ENCODE results near the gene MOCOS.

DNA sequence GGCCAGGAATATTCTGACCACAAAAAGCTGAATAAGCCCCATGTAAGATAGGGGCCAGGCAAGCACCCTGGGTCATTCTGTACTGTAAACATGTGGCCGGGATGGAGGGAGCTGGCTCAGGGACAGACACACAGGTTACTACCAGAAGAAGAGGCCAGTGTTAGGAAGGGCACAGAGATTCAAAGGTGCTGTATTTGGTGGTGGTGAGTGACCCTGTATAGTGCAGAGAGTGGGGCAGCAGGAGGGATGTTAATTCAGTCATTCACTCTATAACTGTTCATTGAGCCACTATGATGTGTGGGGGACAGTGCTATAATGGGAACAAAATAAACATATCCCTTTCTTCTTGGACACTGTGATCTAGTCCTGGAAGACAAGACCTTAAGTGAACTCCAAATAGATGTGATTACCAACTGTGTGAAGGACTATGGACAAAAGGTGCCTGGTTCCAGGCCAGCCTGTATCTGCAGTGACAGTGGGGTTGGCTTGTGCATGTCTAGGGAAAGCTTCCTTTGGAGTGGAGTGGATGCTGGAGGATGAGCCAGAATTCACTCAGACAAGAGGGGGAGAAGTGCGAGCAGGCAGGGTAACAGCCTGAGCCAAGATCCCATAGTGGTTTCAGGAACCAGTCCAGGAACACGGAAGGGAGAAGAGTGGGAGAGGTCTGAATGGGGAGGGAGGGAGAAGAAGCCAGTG, 8.3 kb downstream of the MOCOS start:
- TF ChIP-seq EZH2phosphoT487 (IDR thresholded peaks at IDR 0.05; ENCODE audit: borderline replicate concordance, low read depth, low read length): no peak
- TF ChIP-seq, protein P1, sequence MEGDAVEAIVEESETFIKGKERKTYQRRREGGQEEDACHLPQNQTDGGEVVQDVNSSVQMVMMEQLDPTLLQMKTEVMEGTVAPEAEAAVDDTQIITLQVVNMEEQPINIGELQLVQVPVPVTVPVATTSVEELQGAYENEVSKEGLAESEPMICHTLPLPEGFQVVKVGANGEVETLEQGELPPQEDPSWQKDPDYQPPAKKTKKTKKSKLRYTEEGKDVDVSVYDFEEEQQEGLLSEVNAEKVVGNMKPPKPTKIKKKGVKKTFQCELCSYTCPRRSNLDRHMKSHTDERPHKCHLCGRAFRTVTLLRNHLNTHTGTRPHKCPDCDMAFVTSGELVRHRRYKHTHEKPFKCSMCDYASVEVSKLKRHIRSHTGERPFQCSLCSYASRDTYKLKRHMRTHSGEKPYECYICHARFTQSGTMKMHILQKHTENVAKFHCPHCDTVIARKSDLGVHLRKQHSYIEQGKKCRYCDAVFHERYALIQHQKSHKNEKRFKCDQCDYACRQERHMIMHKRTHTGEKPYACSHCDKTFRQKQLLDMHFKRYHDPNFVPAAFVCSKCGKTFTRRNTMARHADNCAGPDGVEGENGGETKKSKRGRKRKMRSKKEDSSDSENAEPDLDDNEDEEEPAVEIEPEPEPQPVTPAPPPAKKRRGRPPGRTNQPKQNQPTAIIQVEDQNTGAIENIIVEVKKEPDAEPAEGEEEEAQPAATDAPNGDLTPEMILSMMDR (conservative IDR thresholded peaks at IDR 0.05; ENCODE audit: low read length): no peak
